GM18861 (cell line): Measurements from ENCODE around the gene C1QL1.

ENCODE experiments used
- ATAC-seq: cut with Tn5 transposase; IDR thresholded peaks from one replicate; pipeline ENCODE4 v1.9.1; 2021; ENCODE audit not compliant: unreplicated experiment

The C1QL1 gene

GRCh38 chr17:44932096-44932786, 35.9 kb downstream of the C1QL1 start:
- no peak for ATAC-seq

DNA sequence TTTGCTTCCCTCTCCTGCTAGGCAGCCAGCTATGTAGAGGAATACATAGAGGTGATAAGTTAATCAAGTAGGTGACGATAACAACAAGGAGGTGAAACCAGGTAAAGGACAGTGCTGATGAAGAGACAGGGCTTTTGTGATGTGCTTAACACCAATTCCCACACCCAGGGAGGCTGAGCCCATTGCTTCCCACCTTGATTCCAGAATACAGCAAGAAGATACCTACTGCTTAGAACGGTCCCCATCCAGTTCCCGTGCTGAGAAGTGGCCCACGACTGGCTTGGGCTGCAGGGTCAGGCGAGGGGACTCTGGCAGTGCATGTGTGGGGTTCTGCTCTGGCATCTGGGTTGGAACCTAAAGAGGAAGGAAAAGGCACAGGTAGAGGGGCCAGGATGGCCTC, 36.7 kb downstream of the C1QL1 start:
- ATAC-seq: no peak

- no peak for ATAC-seq
These were observed 37.4 kb downstream of the C1QL1 start for GRCh38 chr17:44930667-44931066.

GRCh38 chr17:44928950-44929720, 39.0 kb downstream of the C1QL1 start:
- no peak for ATAC-seq

DNA sequence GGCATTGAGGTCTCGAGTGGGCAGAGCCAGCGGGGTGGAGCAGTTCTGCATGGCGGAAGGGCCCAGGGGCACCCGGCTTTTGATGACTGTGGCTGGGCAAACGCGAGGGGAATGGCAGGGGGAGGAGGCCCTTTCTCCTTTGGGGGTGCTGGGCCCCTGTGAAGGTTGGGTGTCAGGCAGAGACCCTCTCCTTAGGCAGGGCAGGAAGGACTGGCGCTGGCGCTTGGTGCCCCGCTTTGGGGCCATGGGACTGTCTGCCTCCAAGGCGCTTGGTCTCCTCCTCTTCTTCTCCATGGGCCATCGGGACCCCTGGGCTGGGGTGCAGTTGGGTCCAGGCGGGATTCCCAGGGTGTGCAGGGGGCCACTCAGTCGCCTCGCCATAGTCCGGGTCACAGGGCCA, 40.0 kb downstream of the C1QL1 start:
- no peak for ATAC-seq

DNA sequence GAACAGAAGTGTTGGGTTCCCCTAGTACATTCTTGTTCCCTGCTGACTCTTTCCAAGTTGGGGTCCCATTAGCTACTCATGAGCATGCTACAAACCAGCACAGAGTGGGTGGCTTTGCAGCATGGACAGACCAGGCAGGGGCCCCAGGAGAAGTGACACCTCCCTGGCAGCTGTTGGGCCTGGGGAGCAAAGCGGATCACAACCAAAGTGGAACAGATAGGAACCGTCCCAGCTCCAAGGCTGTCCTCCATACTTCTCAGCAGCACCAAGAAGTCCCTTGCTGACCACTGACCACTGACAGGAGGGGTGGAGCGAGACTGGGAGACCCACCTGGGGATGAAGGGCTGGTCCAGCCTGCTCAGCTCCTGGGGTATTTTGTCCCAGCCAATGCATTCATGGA, 40.4 kb downstream of the C1QL1 start:
- ATAC-seq: no peak

- no peak for ATAC-seq
These were observed 41.1 kb downstream of the C1QL1 start for GRCh38 chr17:44926821-44927525.

- no peak for ATAC-seq
These were observed 42.1 kb downstream of the C1QL1 start for GRCh38 chr17:44925731-44926697.

GRCh38 chr17:44924107-44924544, 44.0 kb downstream of the C1QL1 start:
- ATAC-seq: no peak

DNA sequence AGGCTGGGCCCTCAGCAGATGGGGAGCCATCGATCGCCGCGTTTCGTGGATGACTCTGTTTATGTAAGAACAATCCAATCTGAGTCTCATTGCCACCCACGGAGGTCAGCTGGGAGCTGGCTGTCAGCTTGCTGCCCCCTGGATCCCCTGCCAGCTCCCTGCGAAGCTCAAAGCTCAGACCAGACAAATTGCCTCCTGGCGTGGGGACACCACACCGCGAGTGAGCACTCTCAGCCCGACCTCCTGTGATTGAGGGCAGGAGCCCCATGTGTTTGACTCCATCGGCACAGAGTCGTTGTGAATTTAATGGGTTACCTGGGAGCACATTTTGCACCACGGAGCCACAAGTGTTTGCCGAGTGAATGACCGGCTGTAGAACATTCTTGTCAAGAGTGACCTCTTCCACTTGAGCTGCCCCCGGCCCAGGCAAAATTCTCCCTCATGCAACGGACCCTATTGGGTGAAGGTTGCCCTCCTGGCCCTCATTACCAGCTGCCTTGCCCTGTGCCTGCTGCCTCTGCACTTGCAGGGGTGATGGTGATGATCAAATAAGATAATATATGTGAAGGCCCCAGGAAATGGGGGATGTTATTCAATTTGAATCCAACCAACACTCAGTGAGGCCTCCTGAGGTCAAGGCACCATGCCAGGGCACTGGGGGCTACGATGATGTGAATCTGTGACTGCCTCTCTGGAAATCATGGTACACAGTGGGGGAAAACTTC, 45.2 kb downstream of the C1QL1 start:
- no peak for ATAC-seq

GRCh38 chr17:44922136-44922535, 46.0 kb downstream of the C1QL1 start:
- no peak for ATAC-seq

- ATAC-seq: no peak
These were observed 46.8 kb downstream of the C1QL1 start for GRCh38 chr17:44921122-44921882.

DNA sequence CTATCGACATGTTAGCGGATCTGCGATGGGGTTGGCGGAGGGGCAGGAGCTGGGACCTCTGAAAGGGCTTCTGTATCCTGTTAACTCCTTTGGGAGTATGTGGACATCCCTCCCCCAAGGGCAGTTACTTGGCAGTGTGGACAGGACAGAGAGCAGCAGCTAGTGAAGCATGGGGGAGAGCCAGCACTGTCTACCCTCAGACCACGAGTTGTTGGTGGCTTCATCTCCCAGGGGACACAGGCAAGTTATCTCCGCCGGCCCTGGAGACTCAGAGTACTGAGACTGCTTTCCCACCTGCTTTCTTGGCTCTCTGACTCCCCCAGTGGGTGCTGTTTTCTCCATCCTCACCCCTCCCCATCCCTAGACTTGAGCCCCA, 47.5 kb downstream of the C1QL1 start:
- ATAC-seq: no peak

- peak; percentile 76 for ATAC-seq
These were observed 48.1 kb downstream of the C1QL1 start for GRCh38 chr17:44919885-44920564.

- ATAC-seq: no peak
These were observed 48.7 kb downstream of the C1QL1 start for GRCh38 chr17:44919411-44919810.

DNA sequence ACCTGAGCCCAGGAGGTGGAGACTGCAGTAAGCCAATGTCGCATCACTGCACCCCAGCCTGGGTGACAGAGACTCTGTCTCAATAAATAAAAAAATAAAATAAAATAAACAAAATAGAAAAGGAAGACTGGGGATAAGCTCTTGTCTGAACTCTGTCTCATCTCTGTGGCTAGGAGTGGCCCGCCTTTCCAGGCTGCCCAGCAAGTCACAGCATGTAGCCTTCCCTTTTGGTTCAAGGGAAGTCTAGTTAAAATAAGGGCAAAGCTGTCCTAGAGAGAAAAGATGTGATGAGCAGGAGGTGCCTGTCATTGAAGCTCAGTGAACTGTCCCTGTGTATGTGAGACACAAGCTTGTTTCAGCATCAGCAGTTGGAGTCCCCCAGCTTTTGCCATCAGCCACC, 50.1 kb downstream of the C1QL1 start:
- ATAC-seq: no peak

GRCh38 chr17:44917456-44917855, 50.6 kb downstream of the C1QL1 start:
- no peak for ATAC-seq

DNA sequence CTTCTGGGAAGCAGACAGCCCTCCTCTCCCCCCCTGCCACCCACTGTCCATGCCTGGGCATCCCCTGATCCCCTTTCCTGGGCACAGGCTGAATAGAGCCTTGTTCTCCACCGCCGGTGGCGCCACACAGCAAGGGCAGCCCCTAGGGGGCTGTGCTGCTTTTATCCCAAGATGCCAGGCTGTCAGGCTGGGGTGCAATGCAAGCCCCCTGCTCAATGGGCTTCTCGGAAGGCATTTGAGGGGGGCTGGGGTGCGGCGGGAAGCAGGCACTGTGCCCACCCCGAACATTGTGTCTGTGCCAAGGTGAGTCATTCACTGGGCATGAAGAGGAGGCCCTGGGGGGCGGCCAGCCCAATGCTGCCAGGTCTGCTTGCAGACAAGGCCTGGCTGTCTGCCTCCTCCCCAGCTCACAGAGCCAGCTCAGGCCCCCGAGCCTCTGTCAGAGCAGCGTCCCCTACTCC, 51.3 kb downstream of the C1QL1 start:
- ATAC-seq: no peak
